Heart right ventricle (tissue), 16 donors: Measurements from ENCODE around the gene LIPJ. TPM values are rescaled to one million over a fixed set of nuclear protein-coding genes. Genes with fewer than 3 reads are reported as not detected.

Experiments used
- ATAC-seq, 8 donors: fragments of 200-7000 bp; cut with Tn5 transposase; one replicate each; pipeline ENCODE4 v1.9.1; 2020; ENCODE audit warnings: mild to moderate bottlenecking in 8 of 8, moderate library complexity in 8 of 8, moderate number of reproducible peaks in 1 of 8
- DNase-seq, 2 donors: peaks; one replicate each; pipeline ENCODE4 v3.0.0-alpha.2; 2020
- H3K27ac ChIP-seq, 10 donors: fragments of 200-600 bp; sonication (generic) in 2 of 10; one replicate each; pipeline versions ENCODE4 v1.5.0 to v1.8.0; 2020 to 2022; ENCODE audit warnings: mild to moderate bottlenecking in 3 of 10
- H3K27me3 ChIP-seq, 7 donors: fragments of 200-600 bp; one replicate each; pipeline ENCODE4 v1.8.0; 2021 to 2022; ENCODE audit warnings: mild to moderate bottlenecking in 2 of 7
- H3K36me3 ChIP-seq, 9 donors: fragments of 200-600 bp; sonication (generic) in 1 of 9; one replicate each; pipeline versions ENCODE4 v1.5.0 to v1.8.0; 2020 to 2022; ENCODE audit warnings: mild to moderate bottlenecking in 2 of 9
- H3K4me1 ChIP-seq, 9 donors: fragments of 200-600 bp; sonication (generic) in 1 of 9; one replicate each; pipeline versions ENCODE4 v1.5.0 to v1.8.0; 2020 to 2022; ENCODE audit warnings: mild to moderate bottlenecking in 4 of 9
- H3K4me3 ChIP-seq, 10 donors: fragments of 200-600 bp; sonication (generic) in 2 of 10; one replicate each; pipeline versions ENCODE4 v1.5.0 to v1.8.0; 2020 to 2022; ENCODE audit warnings: mild to moderate bottlenecking in 7 of 10, moderate library complexity in 2 of 10
- H3K9me3 ChIP-seq, 11 donors: fragments of 200-600 bp in 10 of 11; sonication (generic) in 2 of 11; one replicate each; pipeline versions ENCODE4 v1.5.0 to v1.8.0; 2013 to 2022; ENCODE audit warnings: mild to moderate bottlenecking in 2 of 11, control low read depth in 1 of 11, moderate library complexity in 1 of 11
- WGBS, 2 donors: extraction: QIAGEN DNeasy Blood & Tissue Kit; methylation state at CpG; one replicate each; pipeline ENCODE4 v1.1.7; 2013; ENCODE audit warnings: inconsistent platforms in 1 of 2; 5-methylcytosine and 5-hydroxymethylcytosine counted together
- intact Hi-C, 10 donors: fragments of 100-400 bp; cut with DNase I; formaldehyde crosslinking; loops; one replicate each; pipeline versions ENCODE4 v1.11.1 to v1.14.2; 2022
- polyA plus RNA-seq, 2 donors: library from polyadenylated mRNA; stranded (reverse); fragments of 200-250 nt; gene quantifications; one replicate each; pipeline ENCODE4 v1.2.3, GENCODE V29; 2013
- total RNA-seq, 10 donors: library from RNA; stranded (reverse); fragmentation: NEBNext Ultra II Directional in 3 of 10; extraction: Animal tissue kit (Norgen Biotek cat#: 25700) in 3 of 10; gene quantifications; one replicate each; pipeline versions ENCODE4 v1.2.1 to v1.2.4, GENCODE V29; 2021 to 2023
- TF ChIP-seq, protein P1 (sequence below), 9 donors: fragments of 200-600 bp; sonication (generic) in 2 of 9; IDR thresholded peaks; one replicate each; pipeline versions ENCODE4 v1.5.0 to v1.8.0; 2021 to 2022; ENCODE audit warnings: antibody characterized with exemption in 9 of 9, mild to moderate bottlenecking in 5 of 9, moderate library complexity in 1 of 9
- donor health status: Arrhythmogenic right ventricular cardiomyopathy.
- donor health status: ischemic (EF 13 %, LVEDD 7.1; RV severe dilation, severe dysfunction).
- donor health status: healthy with polysubstance abuse.
- donor health status: DM: no; HTN: yes; CAD: no.
- donor health status: DM: no; HTN: no; CAD: no.
- donor health status: ischemic (EF 25% LVEDD 6.9; RV normal size, moderate dysfunction).
- donor health status: ischemic (EF 25% LVEDD 5.7; RV mildly dilated, moderate dysfunction).
- donor health status: healthy.
- donor health status: DM: yes; HTN: yes; CAD: no.
- donor health status: Ischemic cardiomyopathy.
- donor health status: ischemic (EF 35%, LVEDD 5.7; RV mildly dilated, moderate dysfunction).
- donor health status: nonischemic (EF 11% LVEDD 7.7; RV severe dilation, severe dysfunction).
- donor health status: DM: yes; HTN: yes; CAD: no.
- donor health status: PGD.
- donor health status: ischemic (EF 29% LVEDD 5.4; RV normal size, mild dysfunction).
- donor health status: nonischemic (EF 23%, LVEDD 6.1; RV moderate dilation, normal function).

Gene LIPJ
- total and polyA plus RNA-seq, 12 donors = 0.01 to 0.53 (median 0.30) TPM; not detected in 6

DNA sequence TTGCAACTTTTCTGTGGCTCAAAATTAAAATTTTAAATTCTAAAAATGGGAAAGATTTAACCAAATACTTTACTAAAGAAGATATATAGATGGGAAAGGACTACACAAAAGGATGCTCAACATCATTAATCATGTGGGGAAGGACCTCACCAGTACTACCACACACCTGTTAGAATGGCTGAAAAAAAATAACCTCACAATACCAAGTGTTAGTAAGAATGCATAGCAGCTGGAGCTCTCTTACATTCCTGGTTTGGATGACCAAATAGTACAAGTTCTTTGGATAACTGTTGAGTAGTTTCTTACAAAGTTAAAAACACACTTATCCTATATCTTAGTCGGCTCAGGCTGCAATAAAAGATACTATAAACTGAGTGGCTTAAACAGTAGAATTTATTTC lies 33.9 kb downstream of the LIPJ start:
- H3K36me3 ChIP-seq = no peaks in the 10 kb centered on the region
- no peak for ATAC-seq
- no peak for DNase-seq
- TF ChIP-seq, protein P1, sequence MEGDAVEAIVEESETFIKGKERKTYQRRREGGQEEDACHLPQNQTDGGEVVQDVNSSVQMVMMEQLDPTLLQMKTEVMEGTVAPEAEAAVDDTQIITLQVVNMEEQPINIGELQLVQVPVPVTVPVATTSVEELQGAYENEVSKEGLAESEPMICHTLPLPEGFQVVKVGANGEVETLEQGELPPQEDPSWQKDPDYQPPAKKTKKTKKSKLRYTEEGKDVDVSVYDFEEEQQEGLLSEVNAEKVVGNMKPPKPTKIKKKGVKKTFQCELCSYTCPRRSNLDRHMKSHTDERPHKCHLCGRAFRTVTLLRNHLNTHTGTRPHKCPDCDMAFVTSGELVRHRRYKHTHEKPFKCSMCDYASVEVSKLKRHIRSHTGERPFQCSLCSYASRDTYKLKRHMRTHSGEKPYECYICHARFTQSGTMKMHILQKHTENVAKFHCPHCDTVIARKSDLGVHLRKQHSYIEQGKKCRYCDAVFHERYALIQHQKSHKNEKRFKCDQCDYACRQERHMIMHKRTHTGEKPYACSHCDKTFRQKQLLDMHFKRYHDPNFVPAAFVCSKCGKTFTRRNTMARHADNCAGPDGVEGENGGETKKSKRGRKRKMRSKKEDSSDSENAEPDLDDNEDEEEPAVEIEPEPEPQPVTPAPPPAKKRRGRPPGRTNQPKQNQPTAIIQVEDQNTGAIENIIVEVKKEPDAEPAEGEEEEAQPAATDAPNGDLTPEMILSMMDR (IDR thresholded peaks at IDR 0.05) = no peak
- no peaks in the 10 kb centered on the region for H3K4me1 ChIP-seq
- H3K9me3 ChIP-seq = peaks cover 0 to 9% (median 0%) of the 10 kb centered on the region in 11 donors
- no peaks in the 10 kb centered on the region for H3K27me3 ChIP-seq
- H3K27ac ChIP-seq = no peak overlapping the region
- WGBS, 2 donors = 75 to 77% methylated on average over 1 of the region's 1 CpG
- H3K4me3 ChIP-seq = no peak overlapping the region
- intact Hi-C loops = no loop called here

DNA sequence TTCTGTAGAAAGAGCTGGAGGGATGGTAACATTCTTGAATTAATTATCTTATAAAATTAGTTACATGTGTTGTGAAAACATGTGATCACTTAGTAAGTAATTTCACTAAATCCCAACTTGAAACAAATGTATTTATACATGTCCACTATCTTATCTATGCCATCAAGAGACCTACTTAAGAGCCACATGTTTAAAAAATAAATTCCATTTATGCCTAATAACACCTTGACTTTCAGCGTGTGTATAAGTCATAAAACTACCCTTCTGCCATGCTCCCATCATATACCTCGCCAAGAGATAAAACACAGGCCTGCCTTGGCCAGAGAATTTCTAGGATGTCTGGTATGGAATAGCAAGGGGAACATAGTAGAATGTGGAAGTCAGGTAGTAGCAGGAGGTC lies 37.3 kb downstream of the LIPJ start:
- DNase-seq = no peak
- no peak for ATAC-seq
- TF ChIP-seq, protein P1 (IDR thresholded peaks at IDR 0.05) = no peak
- intact Hi-C loops = no loop called here
- H3K36me3 ChIP-seq = no peaks in the 10 kb centered on the region
- 68 to 69% methylated on average over 2 of the region's 2 CpGs for whole genome bisulfite sequencing, 2 donors
- H3K4me1 ChIP-seq = no peaks in the 10 kb centered on the region
- H3K4me3 ChIP-seq = no peak overlapping the region
- peaks cover 0 to 23% (median 3%) of the 10 kb centered on the region in 11 donors for H3K9me3 ChIP-seq
- H3K27ac ChIP-seq = no peak overlapping the region
- no peaks in the 10 kb centered on the region for H3K27me3 ChIP-seq

DNA sequence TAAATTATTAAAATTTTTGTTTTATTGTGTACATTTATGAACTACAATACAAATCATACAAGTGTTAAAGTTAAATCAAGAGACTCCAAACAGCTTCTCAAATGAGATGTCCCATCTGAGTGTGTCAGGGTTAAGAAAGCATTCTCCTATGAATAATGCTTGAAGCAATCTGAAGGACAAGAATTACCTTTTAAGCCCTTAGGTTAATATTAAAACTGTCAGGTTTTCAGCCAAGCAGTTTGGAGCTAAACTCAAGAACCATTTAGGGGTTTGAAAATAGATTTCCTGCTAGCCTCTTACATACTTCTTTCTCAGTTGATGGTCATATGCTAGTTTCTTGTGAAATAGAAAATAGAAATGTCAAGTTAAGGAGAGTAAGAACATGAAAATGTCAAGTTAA lies 38.3 kb downstream of the LIPJ start:
- H3K27me3 ChIP-seq = no peaks in the 10 kb centered on the region
- no peaks in the 10 kb centered on the region for H3K36me3 ChIP-seq
- TF ChIP-seq, protein P1 (IDR thresholded peaks at IDR 0.05) = no peak
- no peak overlapping the region for H3K27ac ChIP-seq
- intact Hi-C loops = no loop called here
- H3K4me1 ChIP-seq = no peaks in the 10 kb centered on the region
- H3K4me3 ChIP-seq = no peak overlapping the region
- peaks cover 0 to 27% (median 3%) of the 10 kb centered on the region in 11 donors for H3K9me3 ChIP-seq
- no peak for ATAC-seq
- DNase-seq = no peak

DNA sequence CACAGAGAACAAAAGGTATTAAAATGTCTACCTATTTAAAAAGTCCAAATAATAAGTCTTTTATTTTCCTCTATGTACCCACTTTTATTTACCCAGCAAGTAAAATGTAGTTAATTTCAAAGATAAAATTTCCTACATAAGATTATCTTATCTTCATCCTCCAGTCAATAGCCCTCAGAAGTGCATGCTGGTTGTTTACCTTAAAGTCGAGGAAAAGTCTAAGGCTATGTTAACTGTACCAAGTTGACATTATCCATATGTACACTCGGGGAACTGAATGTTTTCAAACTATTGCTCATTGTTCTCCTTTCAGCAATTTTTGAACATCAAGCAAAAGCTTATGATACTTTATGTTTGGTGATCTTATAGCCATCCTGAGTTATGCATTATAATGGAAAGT lies 53.6 kb downstream of the LIPJ start:
- no peaks in the 10 kb centered on the region for H3K36me3 ChIP-seq
- intact Hi-C loops = no loop called here
- peaks cover 0 to 12% (median 0%) of the 10 kb centered on the region in 9 donors for H3K4me1 ChIP-seq
- peaks cover 0 to 5% (median 0%) of the 10 kb centered on the region in 7 donors for H3K27me3 ChIP-seq
- TF ChIP-seq, protein P1 (IDR thresholded peaks at IDR 0.05) = no peak
- DNase-seq (no peak), ATAC-seq (no peak)
- WGBS, 2 donors = 27 to 53% methylated on average over 2 of the region's 2 CpGs
- peaks cover 0 to 31% (median 7%) of the 10 kb centered on the region in 11 donors for H3K9me3 ChIP-seq
- no peak overlapping the region for H3K4me3 ChIP-seq
- no peak overlapping the region for H3K27ac ChIP-seq
